Astrocyte (in vitro differentiated cells and primary cell): Measurements from ENCODE around the gene POLR2F.

Experiments
- CTCF ChIP-seq: IDR thresholded peaks from 2 replicates; pipeline ENCODE4 v1.5.1; 2011; ENCODE audit warnings: low read depth, mild to moderate bottlenecking, inconsistent platforms, low read length, moderate library complexity; ENCODE audit not compliant: insufficient read depth
- EZH2 ChIP-seq: IDR thresholded peaks from 2 replicates; pipeline ENCODE4 v1.6.1; 2012; ENCODE audit warnings: mild to moderate bottlenecking, low read length, inconsistent platforms; ENCODE audit not compliant: insufficient read depth

DNA sequence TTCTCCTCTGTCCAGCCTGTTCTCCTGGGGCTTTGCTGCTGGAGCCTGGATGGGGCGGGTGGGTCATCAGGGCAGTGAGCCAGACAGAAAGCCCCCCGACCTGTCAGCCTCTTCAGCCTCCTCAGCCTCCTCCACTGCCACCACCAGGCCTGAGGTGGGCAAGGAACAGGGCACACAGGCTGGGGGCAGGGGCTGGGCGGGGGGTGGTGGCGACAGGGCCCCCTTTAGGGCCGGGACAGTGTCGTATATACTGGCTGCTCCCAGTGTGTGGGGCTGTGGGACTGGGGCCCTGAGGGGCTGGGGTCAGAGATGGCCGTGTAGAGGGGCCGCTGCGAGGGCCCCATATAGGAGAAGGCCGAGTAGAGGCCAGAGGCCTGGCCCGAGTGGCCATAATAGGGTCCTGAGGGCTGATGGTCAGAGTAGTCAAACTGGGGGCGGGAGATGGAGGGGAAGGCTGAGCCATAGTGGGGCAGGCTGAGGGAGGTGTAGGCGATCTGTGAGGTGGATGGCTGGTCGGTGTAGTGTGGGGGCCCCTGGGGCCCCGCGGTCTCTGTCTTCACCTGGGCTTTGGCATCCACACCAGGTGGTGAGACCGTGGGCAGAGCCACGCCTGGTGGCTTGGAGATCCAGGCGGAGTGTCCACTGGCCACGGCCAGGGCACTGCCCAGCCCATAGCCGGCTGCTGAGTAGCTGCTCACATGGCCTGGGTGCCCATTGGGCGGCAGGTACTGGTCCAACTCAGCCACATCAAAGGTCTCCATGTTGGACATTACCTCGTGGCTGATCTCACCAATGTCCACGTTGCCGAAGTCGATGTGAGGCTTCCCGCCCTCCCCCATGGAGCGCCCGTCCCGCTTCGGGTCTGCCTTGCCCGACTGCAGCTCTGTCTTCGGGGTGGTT, 20.0 kb downstream of the POLR2F start:
- TF ChIP-seq CTCF = no peak
- no peak for TF ChIP-seq EZH2
